Measurements from ENCODE around the gene BMP7.
"Not testable (repeated sequence)": the region's sequence is repeated elsewhere in the genome, so short reads cannot be mapped to it uniquely, and the experiment has no call there.

Gene BMP7

GRCh38 chr20:57249772-57250171 lies 16.7 kb downstream of the BMP7 start:
- DNase-seq (ENCODE audit: low read depth in 3 of 3), result no peak

- no peak for DNase-seq (ENCODE audit: low read depth in 3 of 3)
Measured at GRCh38 chr20:57249073-57249472, 17.4 kb downstream of the BMP7 start.

DNA sequence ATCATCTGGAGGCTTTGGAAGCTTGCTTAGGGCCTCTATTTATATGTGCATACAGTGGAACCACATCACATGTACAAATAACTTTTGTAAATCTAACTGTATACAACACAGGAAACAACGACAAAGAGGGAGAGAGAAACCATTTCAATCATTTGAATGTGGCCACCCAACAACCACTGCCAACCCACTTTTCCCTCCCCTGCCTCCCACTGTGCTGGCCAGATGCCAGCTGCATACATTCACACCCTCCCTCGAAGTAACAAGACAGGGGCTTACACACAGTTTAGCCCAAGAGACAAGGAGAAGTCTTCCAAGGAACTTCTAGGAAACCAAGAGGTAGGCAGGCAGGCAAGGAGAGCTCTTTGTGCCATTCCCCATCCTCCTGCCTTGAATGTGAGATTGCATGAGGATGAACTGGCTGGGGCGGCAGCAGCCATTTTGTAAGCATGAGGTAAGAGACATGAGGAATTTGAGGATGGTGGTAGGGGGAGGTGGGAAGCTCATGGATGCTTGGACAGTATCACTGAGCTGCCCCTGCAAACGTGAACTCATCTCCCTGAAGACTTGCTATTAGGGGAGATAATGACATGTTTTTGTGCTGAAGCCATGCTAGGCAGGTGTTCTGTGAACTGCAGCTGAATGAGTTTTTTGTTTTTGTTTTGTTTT lies 18.2 kb downstream of the BMP7 start:
- no peak for DNase-seq (ENCODE audit: low read depth in 3 of 3)

- no peak for DNase-seq (ENCODE audit: low read depth in 3 of 3)
Measured at GRCh38 chr20:57247292-57247965, 19.0 kb downstream of the BMP7 start.

- no peak for DNase-seq (ENCODE audit: low read depth in 3 of 3)
Measured at GRCh38 chr20:57245997-57246396, 20.4 kb downstream of the BMP7 start.

DNA sequence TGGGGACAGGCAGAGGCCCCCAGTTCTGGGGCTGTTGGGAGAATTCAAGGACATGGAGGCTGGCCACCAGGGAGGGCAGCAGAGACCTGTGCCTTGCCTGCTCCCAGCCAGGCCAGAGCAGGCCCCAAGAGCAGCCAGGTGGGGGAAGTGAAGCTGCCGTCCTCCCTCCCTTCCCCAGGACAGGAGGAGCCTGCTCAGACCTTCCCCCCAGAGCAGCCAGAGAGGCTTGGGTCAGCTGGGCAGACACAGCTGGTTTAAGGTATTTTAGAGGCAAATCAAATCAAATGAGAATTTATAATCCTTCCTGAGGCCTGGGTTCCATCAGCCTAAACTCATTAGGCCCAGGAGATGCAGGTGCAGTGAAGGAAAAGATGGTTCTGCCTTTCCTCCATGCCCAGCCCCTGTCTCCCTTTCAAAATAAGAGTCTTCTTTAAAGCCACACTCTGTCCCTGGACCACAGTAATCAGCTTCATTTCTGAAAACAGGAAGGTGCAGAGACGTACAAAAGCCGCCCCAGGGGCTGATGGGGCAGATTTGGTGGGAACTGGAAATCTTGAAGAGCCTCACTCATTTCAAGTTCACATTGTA lies 21.7 kb downstream of the BMP7 start:
- no peak for DNase-seq (ENCODE audit: low read depth in 3 of 3)

GRCh38 chr20:57244221-57244585 lies 22.2 kb downstream of the BMP7 start:
- no peak for DNase-seq (ENCODE audit: low read depth in 3 of 3)

- DNase-seq (ENCODE audit: low read depth in 3 of 3), result no peak
Measured at GRCh38 chr20:57243480-57244220, 22.8 kb downstream of the BMP7 start.

- no peak for DNase-seq (ENCODE audit: low read depth in 3 of 3)
Measured at GRCh38 chr20:57242414-57242813, 24.0 kb downstream of the BMP7 start.

- no peak for DNase-seq (ENCODE audit: low read depth in 3 of 3)
Measured at GRCh38 chr20:57241363-57241991, 25.0 kb downstream of the BMP7 start.

- DNase-seq (ENCODE audit: low read depth in 3 of 3), result no peak
Measured at GRCh38 chr20:57240581-57241362, 25.7 kb downstream of the BMP7 start.

- DNase-seq (ENCODE audit: low read depth in 3 of 3), result not testable (repeated sequence)
Measured at GRCh38 chr20:57239725-57240124, 26.7 kb downstream of the BMP7 start.

DNA sequence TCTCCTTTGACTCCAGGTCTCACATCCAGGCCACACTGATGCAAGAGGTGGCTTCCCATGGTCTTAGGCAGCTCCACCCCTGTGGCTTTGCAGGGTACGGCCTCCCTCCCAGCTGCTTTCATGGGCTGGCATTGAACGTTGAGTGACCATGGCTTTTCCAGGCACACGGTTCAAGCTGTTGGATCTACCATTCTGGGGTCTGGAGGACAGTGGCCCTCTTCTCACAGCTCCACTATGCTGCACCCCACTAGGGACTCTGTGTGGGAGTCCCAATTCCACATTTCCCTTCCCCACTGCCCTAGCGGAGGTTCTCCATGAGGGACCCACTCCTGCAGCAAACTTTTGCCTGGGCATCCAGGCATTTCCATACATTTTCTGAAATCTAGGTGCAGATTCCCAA lies 27.1 kb downstream of the BMP7 start:
- DNase-seq (ENCODE audit: low read depth in 3 of 3), result not testable (repeated sequence)

DNA sequence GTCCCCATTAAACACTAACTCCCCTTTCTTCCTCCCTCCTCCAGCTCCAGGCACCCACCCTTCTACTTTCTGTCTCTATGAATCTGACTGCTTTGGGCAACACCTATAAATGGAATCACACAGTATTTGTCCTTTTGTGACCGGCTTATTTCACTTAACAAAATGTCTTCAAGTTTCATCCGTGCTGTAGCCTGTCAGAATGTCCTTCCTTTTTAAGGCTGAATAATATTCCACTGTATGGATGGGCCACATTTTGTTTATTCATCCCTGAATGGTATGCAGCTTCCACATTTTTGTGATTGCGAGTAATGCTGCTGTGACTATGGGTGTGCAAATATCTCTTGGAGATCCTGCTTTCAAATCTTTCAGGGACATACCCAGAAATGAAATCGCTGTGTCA lies 28.4 kb downstream of the BMP7 start:
- no peak for DNase-seq (ENCODE audit: low read depth in 3 of 3)

- DNase-seq (ENCODE audit: low read depth in 3 of 3), result no peak
Measured at GRCh38 chr20:57237585-57237953, 28.9 kb downstream of the BMP7 start.

- DNase-seq (ENCODE audit: low read depth in 3 of 3), result no peak
Measured at GRCh38 chr20:57236813-57237584, 29.4 kb downstream of the BMP7 start.

GRCh38 chr20:57234556-57235251 lies 31.7 kb downstream of the BMP7 start:
- no peak for DNase-seq (ENCODE audit: low read depth in 3 of 3)

- no peak for DNase-seq (ENCODE audit: low read depth in 3 of 3)
Measured at GRCh38 chr20:57231951-57232428, 34.5 kb downstream of the BMP7 start.

DNA sequence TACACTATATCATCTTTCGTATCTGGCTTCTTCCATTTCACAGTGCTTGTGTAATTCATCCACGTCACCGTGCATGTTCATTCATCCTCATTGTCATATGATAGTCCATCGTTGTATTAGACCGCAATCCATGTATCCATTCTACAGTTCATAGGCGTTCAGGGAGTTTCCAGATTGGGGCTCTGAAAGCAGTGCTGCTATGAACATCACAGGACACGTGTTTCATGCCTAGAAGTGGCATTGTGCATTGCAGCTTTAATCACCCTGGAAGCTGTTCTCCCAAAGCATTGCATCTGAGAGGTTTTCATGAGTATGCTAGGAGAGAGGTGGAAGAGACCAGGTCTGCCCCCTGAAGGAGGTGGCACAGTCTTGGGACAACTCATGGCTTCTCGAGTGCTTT lies 35.3 kb downstream of the BMP7 start:
- no peak for DNase-seq (ENCODE audit: low read depth in 3 of 3)

- DNase-seq (ENCODE audit: low read depth in 3 of 3), result no peak
Measured at GRCh38 chr20:57230247-57230646, 36.2 kb downstream of the BMP7 start.

All from stimulated activated CD4-positive, alpha-beta T cell treated with anti-CD3 and anti-CD28 coated beads, TNF-alpha, amount 100 ng/mL, for 48 hours (primary cell).